HG03457 (cell line): ENCODE results near the gene SLC13A4.
"Not testable (repeated sequence)": the region's sequence is repeated elsewhere in the genome, so short reads cannot be mapped to it uniquely, and the experiment has no call there.

Experiments used
- ATAC-seq: cut with Tn5 transposase; IDR thresholded peaks from one replicate; pipeline ENCODE4 v1.9.1; 2021; ENCODE audit warnings: moderate number of reproducible peaks; ENCODE audit not compliant: unreplicated experiment

SLC13A4 gene

GRCh38 chr7:135666846-135667245 is 61.1 kb downstream of the SLC13A4 start:
- ATAC-seq: no peak

- no peak for ATAC-seq
Measured at GRCh38 chr7:135666156-135666555, 61.8 kb downstream of the SLC13A4 start.

GRCh38 chr7:135665042-135665441 is 62.9 kb downstream of the SLC13A4 start:
- no peak for ATAC-seq

GRCh38 chr7:135664046-135664589 is 63.9 kb downstream of the SLC13A4 start:
- no peak for ATAC-seq

- ATAC-seq: peak; percentile 84
Measured at GRCh38 chr7:135662373-135663114, 65.4 kb downstream of the SLC13A4 start, which contains the start of gene STMP1. TSS of gene STMP1 (plus strand) at chr7:135662514.

- no peak for ATAC-seq
Measured at GRCh38 chr7:135662123-135662372, 65.9 kb downstream of the SLC13A4 start.

GRCh38 chr7:135661311-135662122 is 66.5 kb downstream of the SLC13A4 start:
- ATAC-seq: no peak

GRCh38 chr7:135659159-135659846 is 68.7 kb downstream of the SLC13A4 start:
- ATAC-seq: no peak

- ATAC-seq: no peak
Measured at GRCh38 chr7:135658564-135658963, 69.4 kb downstream of the SLC13A4 start.

GRCh38 chr7:135653340-135654080 is 74.5 kb downstream of the SLC13A4 start:
- ATAC-seq: no peak

- ATAC-seq: no peak
Measured at GRCh38 chr7:135650831-135651573, 77.0 kb downstream of the SLC13A4 start.

GRCh38 chr7:135648235-135648634 is 79.8 kb downstream of the SLC13A4 start:
- ATAC-seq: no peak

GRCh38 chr7:135647755-135648154 is 80.2 kb downstream of the SLC13A4 start:
- no peak for ATAC-seq

GRCh38 chr7:135645296-135645904 is 82.6 kb downstream of the SLC13A4 start:
- no peak for ATAC-seq

- no peak for ATAC-seq
Measured at GRCh38 chr7:135644729-135645128, 83.3 kb downstream of the SLC13A4 start.

- no peak for ATAC-seq
Measured at GRCh38 chr7:135644154-135644553, 83.8 kb downstream of the SLC13A4 start.

- ATAC-seq: not testable (repeated sequence)
Measured at GRCh38 chr7:135639690-135640089, 88.3 kb downstream of the SLC13A4 start.

GRCh38 chr7:135634191-135634878 is 93.7 kb downstream of the SLC13A4 start:
- ATAC-seq: no peak
